Measurements from ENCODE around the gene CEP170B. TPM values are rescaled to one million over a fixed set of nuclear protein-coding genes. Genes with fewer than 3 reads are reported as not detected.

CEP170B gene
- total RNA-seq, 1 donor from 2014 or later, result 1.6 TPM

DNA sequence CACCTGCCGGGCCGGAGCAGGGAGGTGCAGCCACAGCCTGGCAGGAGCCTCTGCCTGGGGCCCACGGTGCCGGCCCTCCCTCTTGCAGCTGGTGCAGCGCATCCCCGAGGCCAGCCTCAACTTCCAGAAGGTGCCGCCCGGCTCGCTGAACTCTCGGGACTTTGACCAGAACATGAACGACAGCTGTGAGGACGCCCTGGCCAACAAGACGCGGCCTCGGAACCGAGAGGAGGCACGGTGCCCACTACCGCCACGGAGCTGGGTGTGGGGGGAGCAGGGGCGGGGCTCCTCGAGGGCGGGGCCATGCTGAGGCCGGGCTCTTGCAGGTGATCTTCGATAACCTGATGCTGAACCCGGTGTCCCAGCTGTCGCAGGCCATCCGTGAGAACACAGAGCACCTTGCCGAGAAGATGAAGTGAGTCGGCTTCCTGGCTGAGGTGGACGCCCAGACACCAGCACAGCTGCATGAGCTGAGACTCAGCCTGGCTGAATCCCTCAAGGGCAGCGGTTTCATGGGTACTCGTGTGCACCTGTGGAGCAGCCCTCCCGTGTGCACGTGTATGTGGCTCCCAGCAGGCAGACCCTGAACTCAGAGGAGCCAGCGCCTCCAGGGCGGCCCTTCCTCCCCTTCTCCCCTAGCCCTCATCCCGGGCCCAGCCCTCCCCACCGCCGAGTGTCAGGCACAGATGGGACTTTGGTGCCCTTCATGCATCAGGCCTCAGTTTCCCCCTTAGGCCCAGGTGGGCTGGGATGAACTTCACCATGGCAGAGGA, 28.6 kb downstream of the CEP170B start:
- TF ChIP-seq, protein P1, sequence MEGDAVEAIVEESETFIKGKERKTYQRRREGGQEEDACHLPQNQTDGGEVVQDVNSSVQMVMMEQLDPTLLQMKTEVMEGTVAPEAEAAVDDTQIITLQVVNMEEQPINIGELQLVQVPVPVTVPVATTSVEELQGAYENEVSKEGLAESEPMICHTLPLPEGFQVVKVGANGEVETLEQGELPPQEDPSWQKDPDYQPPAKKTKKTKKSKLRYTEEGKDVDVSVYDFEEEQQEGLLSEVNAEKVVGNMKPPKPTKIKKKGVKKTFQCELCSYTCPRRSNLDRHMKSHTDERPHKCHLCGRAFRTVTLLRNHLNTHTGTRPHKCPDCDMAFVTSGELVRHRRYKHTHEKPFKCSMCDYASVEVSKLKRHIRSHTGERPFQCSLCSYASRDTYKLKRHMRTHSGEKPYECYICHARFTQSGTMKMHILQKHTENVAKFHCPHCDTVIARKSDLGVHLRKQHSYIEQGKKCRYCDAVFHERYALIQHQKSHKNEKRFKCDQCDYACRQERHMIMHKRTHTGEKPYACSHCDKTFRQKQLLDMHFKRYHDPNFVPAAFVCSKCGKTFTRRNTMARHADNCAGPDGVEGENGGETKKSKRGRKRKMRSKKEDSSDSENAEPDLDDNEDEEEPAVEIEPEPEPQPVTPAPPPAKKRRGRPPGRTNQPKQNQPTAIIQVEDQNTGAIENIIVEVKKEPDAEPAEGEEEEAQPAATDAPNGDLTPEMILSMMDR (IDR thresholded peaks at IDR 0.05), result no peak
- Mint-ChIP-seq H3K9me3 (no peaks in the 10 kb centered on the region), H3K27me3 (peaks cover 5% of the 10 kb centered on the region), H3K36me3 (ENCODE audit: low read depth) (no peaks in the 10 kb centered on the region), H3K4me1 (peaks cover 6% of the 10 kb centered on the region), H3K27ac (no peak overlapping the region), H3K4me3 (no peak overlapping the region)
- ChIA-PET CTCF (interaction anchor here (0.7 to 1.2 kb wide), 3 partner anchors 66 to 117 kb away, joined by 3 read pairs; no protein-coding TSS in a partner anchor), POLR2A (interaction anchor here (0.6 kb wide), 2 partner anchors 26 to 44 kb away, joined by 3 read pairs; no protein-coding TSS in a partner anchor)
- ATAC-seq (ENCODE audit: low read depth) (peak; percentile 37), DNase-seq (peak; percentile 14)
- intact Hi-C loops (cut with micrococcal nuclease), result no loop called here

DNA sequence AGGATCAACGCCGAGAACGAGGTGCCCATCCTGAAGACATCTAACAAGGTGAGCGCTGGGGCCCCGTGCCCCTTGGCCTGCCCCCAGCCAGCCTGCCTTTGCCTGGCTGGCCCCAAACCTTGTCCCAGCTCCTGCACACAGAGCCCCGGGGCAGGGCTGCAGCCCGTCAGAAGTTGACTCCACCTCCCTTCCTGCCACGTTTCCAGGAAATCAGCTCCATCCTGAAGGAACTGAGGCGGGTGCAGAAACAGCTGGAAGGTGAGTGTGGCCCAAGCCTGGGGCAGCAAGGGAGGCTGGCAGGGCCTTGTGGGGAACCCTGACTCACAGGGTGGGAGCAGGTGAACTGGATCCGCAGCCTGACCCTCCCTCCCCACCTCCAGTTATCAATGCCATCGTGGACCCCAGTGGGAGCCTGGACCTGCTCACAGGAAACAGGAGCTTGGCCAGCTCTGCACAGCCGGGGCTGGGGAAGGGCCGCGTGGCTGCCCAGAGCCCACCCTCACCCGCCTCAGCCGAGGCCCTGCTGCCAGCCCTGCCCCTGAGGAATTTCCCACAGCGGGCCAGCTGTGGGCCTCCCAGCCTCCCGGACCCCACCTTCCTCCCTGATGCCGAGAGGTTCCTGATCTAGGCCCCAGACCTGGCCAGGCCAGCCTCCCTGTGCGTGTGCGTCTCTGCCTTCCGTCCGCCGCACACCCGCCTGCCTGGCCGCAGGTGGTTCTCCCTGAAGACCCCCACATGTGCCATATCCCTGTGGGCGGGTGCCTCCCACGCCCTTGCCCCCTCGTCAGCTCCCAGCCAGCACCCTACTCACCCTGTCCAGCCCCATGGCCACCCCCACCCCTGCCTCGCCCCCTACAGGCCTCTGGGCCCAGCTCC, 29.5 kb downstream of the CEP170B start:
- Mint-ChIP-seq H3K27ac (no peak overlapping the region), H3K27me3 (peaks cover 5% of the 10 kb centered on the region), H3K9me3 (no peaks in the 10 kb centered on the region), H3K4me3 (no peak overlapping the region), H3K36me3 (ENCODE audit: low read depth) (no peaks in the 10 kb centered on the region), H3K4me1 (peaks cover 6% of the 10 kb centered on the region)
- ATAC-seq (ENCODE audit: low read depth), result no peak
- intact Hi-C loops (cut with micrococcal nuclease), result no loop called here
- no peak for DNase-seq
- POLR2A ChIA-PET, result interaction anchor here (0.6 to 2.3 kb wide), 2 partner anchors 41 to 43 kb away, joined by 3 to 21 read pairs; no protein-coding TSS in a partner anchor
- CTCF ChIA-PET, result interaction anchor here (1.0 to 2.6 kb wide), 4 partner anchors 40 to 81 kb away, joined by 3 to 33 read pairs (median 6); no protein-coding TSS in a partner anchor
- TF ChIP-seq, protein P1 (IDR thresholded peaks at IDR 0.05), result no peak

DNA sequence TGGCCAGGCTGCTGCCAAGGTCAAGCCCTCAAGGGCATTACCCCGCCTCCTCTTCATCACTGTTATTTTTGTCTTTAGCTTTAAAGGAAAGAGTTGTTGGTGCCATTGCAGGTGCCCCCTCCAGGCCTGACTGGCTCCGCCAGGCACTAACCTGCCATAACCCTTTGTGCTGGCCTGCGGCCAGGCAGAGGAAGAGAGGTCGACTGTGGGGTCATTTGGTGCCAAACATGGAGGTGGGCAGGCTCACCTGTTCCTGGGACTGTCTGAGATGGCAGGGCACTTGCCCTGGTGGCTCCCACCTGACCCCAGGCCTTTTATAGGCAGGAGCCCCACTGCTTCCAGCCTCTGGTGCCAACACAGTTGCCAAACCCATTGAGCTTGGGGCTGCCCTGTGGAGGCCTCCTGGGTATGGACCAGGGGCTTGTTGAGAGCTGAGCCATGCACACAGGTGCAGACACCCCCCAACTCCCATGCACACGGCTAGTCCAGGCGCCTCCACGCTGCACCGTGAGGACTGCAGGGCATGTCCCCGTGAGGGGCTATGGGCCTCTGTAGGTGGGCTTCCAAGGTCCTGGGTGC, 30.2 kb downstream of the CEP170B start:
- POLR2A ChIA-PET, result interaction anchor here (1.2 to 2.3 kb wide), 2 partner anchors 31 to 40 kb away, joined by 5 to 21 read pairs; no protein-coding TSS in a partner anchor
- H3K4me3 Mint-ChIP-seq, result no peak overlapping the region
- no peak overlapping the region for H3K27ac Mint-ChIP-seq
- TF ChIP-seq, protein P1 (IDR thresholded peaks at IDR 0.05), result no peak
- intact Hi-C loops (cut with micrococcal nuclease), result no loop called here
- H3K4me1 Mint-ChIP-seq, result peaks cover 6% of the 10 kb centered on the region
- H3K27me3 Mint-ChIP-seq, result peaks cover 5% of the 10 kb centered on the region
- DNase-seq (no peak), ATAC-seq (ENCODE audit: low read depth) (no peak)
- no peaks in the 10 kb centered on the region for H3K9me3 Mint-ChIP-seq
- H3K36me3 Mint-ChIP-seq (ENCODE audit: low read depth), result no peaks in the 10 kb centered on the region
- CTCF ChIA-PET, result interaction anchor here (0.9 to 2.6 kb wide), 5 partner anchors 25 to 80 kb away, joined by 3 to 33 read pairs (median 10); partner anchors contain the start of gene PLD4

DNA sequence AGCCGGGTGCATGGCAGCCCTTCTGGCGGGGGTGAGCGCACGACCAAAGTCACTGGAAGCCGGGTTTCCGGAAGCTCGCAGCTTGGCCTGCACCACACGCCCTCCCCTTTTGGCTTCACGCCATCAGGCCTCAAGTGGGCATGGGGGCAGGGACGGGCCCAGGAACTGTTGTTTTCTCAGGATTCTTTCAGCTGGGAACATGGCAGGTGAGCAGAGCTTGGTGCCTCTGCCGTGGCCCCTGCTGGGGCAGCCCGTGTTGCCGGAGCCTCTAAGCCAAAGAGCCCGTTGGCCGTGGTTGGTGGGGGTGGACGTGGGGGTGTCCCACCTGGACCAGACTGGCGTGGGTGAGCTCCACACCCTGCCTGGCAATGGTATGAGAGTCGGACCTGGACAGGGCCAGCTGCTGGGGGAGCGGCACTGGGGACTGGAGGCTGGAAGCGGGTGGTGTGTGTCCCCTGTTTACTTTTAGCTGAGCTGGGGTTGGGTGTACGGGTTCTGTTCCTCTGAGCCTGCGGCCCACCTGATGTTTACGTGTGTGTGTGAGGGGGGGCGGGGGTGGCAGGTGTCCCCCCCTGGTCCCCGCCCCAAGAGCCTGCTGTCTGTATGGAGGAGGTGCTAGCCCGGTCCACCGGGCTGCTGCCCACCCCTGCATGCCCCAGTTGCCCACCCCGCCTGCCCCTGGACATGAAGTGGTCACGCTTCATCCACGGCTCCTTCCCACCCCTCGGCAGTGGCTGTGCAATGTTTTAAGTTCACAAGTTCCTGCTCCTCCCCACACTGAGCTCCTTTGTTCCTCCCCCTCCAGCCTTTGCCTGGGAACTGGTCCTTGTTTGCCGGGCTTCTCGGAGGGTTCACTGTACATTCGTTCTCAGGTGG, 31.0 kb downstream of the CEP170B start:
- H3K4me1 Mint-ChIP-seq, result peaks cover 6% of the 10 kb centered on the region
- peaks cover 5% of the 10 kb centered on the region for H3K27me3 Mint-ChIP-seq
- no peaks in the 10 kb centered on the region for H3K9me3 Mint-ChIP-seq
- DNase-seq (no peak), ATAC-seq (ENCODE audit: low read depth) (no peak)
- intact Hi-C loops (cut with micrococcal nuclease), result loop anchor here (1.0 kb wide), 7 partner anchors 26 to 190 kb away; no protein-coding TSS in a partner anchor
- H3K36me3 Mint-ChIP-seq (ENCODE audit: low read depth), result no peaks in the 10 kb centered on the region
- no peak overlapping the region for H3K4me3 Mint-ChIP-seq
- POLR2A ChIA-PET, result interaction anchor here (0.7 to 2.3 kb wide), 3 partner anchors 30 to 86 kb away, joined by 5 to 21 read pairs (median 6); no protein-coding TSS in a partner anchor
- TF ChIP-seq, protein P1 (IDR thresholded peaks at IDR 0.05), result no peak
- no peak overlapping the region for H3K27ac Mint-ChIP-seq
- CTCF ChIA-PET, result interaction anchor here (0.9 to 2.6 kb wide), 6 partner anchors 25 to 149 kb away, joined by 3 to 33 read pairs (median 8); partner anchors contain the start of gene PLD4
